Endothelial cell of umbilical vein (primary cell): ENCODE data around the gene KSR1. TPM values are rescaled to one million over a fixed set of nuclear protein-coding genes. Genes with fewer than 3 reads are reported as not detected.

Experiments used
- BruUV-seq: library from RNA; stranded (reverse); fragments of 400-500 nt; replicated peaks from 2 replicates; lab custom pipeline; 2021; lab: Mats Ljungman, UMichigan
- CTCF ChIA-PET: fragments of 300-600, 350-600 bp; sonication (Branson Sonifier 250); formaldehyde crosslinking; loops from one replicate; lab custom pipeline; 2021; ENCODE audit warnings: antibody characterized with exemption, inconsistent platforms; lab: Charles Lee
- POLR2A ChIA-PET: fragments of 300-600, 350-600 bp; sonication (Branson Sonifier 250); formaldehyde crosslinking; loops from one replicate; lab custom pipeline; 2021; ENCODE audit warnings: antibody characterized with exemption, inconsistent platforms; lab: Charles Lee
- DNase-seq: peaks from one replicate; pipeline ENCODE4 v3.0.0-alpha.2; 2011; ENCODE audit warnings: low read depth, low spot score
- FAIRE-seq: peaks from 2 replicates; lab custom pipeline; 2011; peaks lifted over from hg19 to GRCh38; lab: Jason Lieb, UNC
- H2AFZ ChIP-seq: 2 replicates; pipeline ENCODE4 v1.6.0; 2012; ENCODE audit warnings: low read depth, low read length, control low read depth, inconsistent platforms
- H3K27ac ChIP-seq: 2 replicates; pipeline ENCODE4 v1.5.1; 2011; ENCODE audit warnings: low read depth, mild to moderate bottlenecking, control low read depth, low read length, moderate library complexity; ENCODE audit not compliant: insufficient read depth
- H3K27me3 ChIP-seq, 2 experiments: 2 replicates each; pipeline versions ENCODE4 v1.6.0 to v1.6.1; 2011; ENCODE audit warnings: low read length in 2 of 2, mixed read lengths in 1 of 2; ENCODE audit not compliant: control insufficient read depth in 2 of 2, insufficient read depth in 2 of 2
- H3K36me3 ChIP-seq, 2 experiments: 2 replicates in 1 of 2; 3 replicates in 1 of 2; pipeline ENCODE4 v1.5.1; 2011; ENCODE audit warnings: low read length in 2 of 2, mild to moderate bottlenecking in 1 of 2, moderate library complexity in 1 of 2; ENCODE audit not compliant: control insufficient read depth in 2 of 2, insufficient read depth in 2 of 2; ENCODE audit errors: extremely low read depth in 1 of 2
- H3K4me1 ChIP-seq: 3 replicates; pipeline ENCODE4 v1.5.1; 2011; ENCODE audit warnings: mild to moderate bottlenecking, low read length; ENCODE audit not compliant: control insufficient read depth, insufficient read depth; ENCODE audit errors: extremely low read depth
- H3K4me2 ChIP-seq: 2 replicates; pipeline ENCODE4 v1.6.1; 2011; ENCODE audit warnings: low read length, control low read depth, mixed read lengths; ENCODE audit not compliant: insufficient read depth
- H3K4me3 ChIP-seq, 3 experiments: fragments of 200-600 bp in 1 of 3; sonication (generic), shearing (Covaris generic) in 1 of 3; replicated peaks in 1 of 3; 2 replicates each; pipeline ENCODE4 v1.5.1; 2011 to 2016; ENCODE audit warnings: control low read depth in 3 of 3, low read length in 3 of 3, mild to moderate bottlenecking in 2 of 3, inconsistent platforms in 1 of 3, low read depth in 1 of 3, moderate library complexity in 1 of 3; ENCODE audit not compliant: insufficient read depth in 1 of 3
- H3K79me2 ChIP-seq: 2 replicates; pipeline ENCODE4 v1.6.0; 2012; ENCODE audit warnings: low read length, inconsistent platforms; ENCODE audit not compliant: control insufficient read depth, insufficient read depth
- H3K9ac ChIP-seq: replicated peaks from 2 replicates; pipeline ENCODE3; 2011; ENCODE audit warnings: low read length, control low read depth; ENCODE audit not compliant: insufficient read depth; ENCODE audit errors: extremely low read depth
- H3K9me1 ChIP-seq: replicated peaks from 3 replicates; pipeline ENCODE4 v1.6.0; 2011; ENCODE audit warnings: mild to moderate bottlenecking, low read length; ENCODE audit not compliant: control insufficient read depth, insufficient read depth; ENCODE audit errors: extremely low read depth
- H3K9me3 ChIP-seq: replicated peaks from 2 replicates; pipeline ENCODE4 v1.5.1; 2012; ENCODE audit warnings: low read length, inconsistent platforms; ENCODE audit not compliant: control insufficient read depth, insufficient read depth
- H4K20me1 ChIP-seq: replicated peaks from 2 replicates; pipeline ENCODE3; 2011; ENCODE audit warnings: mild to moderate bottlenecking, low read length; ENCODE audit not compliant: control insufficient read depth, insufficient read depth; ENCODE audit errors: extremely low read depth
- CTCF ChIP-seq, 2 donors: IDR thresholded peaks; 1 replicate in 1 of 2; 2 replicates in 1 of 2; pipeline ENCODE4 v1.5.1; 2011; ENCODE audit warnings: low read length in 2 of 2, mild to moderate bottlenecking in 2 of 2, moderate library complexity in 2 of 2, control low read depth in 1 of 2, inconsistent platforms in 1 of 2, low read depth in 1 of 2; ENCODE audit not compliant: insufficient read depth in 1 of 2; ENCODE audit errors: extremely low read depth in 1 of 2
- FOS ChIP-seq: IDR thresholded peaks from 2 replicates; pipeline ENCODE4 v1.6.1; 2011; ENCODE audit warnings: mild to moderate bottlenecking, low read length, moderate library complexity, borderline replicate concordance; ENCODE audit not compliant: insufficient read depth
- JUN ChIP-seq: IDR thresholded peaks from 2 replicates; pipeline ENCODE4 v1.6.1; 2011; ENCODE audit warnings: borderline replicate concordance, low read depth; ENCODE audit not compliant: insufficient read length, insufficient read depth
- MYC ChIP-seq: IDR thresholded peaks from one replicate; pipeline ENCODE4 v1.6.1; 2011; ENCODE audit warnings: mild to moderate bottlenecking, low read depth, low read length
- POLR2AphosphoS5 ChIP-seq: IDR thresholded peaks from 2 replicates; pipeline ENCODE4 v1.6.1; 2012; ENCODE audit warnings: low read depth, mild to moderate bottlenecking, control low read depth, low read length, moderate library complexity; ENCODE audit not compliant: insufficient read depth
- dilution Hi-C: fragments of 300-500 bp; cut with MboI; formaldehyde crosslinking; loops from one replicate; pipeline ENCODE4 v1.15.0; 2019; ENCODE audit warnings: low sequenced_read_pairs; ENCODE audit not compliant: extremely low pct_ligation_motif_present
- intact Hi-C: fragments of 100-400 bp; cut with micrococcal nuclease; formaldehyde crosslinking; loops from one replicate; pipeline ENCODE4 v1.10.0; 2022
- polyA plus RNA-seq, 4 experiments: library from polyadenylated mRNA; depleted of rRNA in 3 of 4; stranded (reverse) in 3 of 4; unstranded in 1 of 4; fragments of >200 nt; gene quantifications; 2 replicates each; pipeline versions ENCODE4 v1.2.1 to v1.2.3, GENCODE V29; 2011 to 2012; ENCODE audit warnings: missing spikeins in 1 of 4
- total RNA-seq: library from RNA; stranded (reverse); gene quantifications from 2 replicates; pipeline ENCODE4 v1.2.3, GENCODE V29; 2021

Gene KSR1
- total and polyA plus RNA-seq, 2 donors (not counting 3 experiments of a cell fraction or from before 2014, with no cell fraction given), result 35.4 to 80.2 TPM

GRCh38 chr17:27570578-27570914 lies 114.3 kb downstream of the KSR1 start:
- H3K27ac ChIP-seq, result no peak overlapping the region
- H3K9me1 ChIP-seq, result no peaks in the 10 kb centered on the region
- no peaks in the 10 kb centered on the region for H3K9me3 ChIP-seq
- no peak overlapping the region for H3K9ac ChIP-seq
- FAIRE-seq (no peak), DNase-seq (no peak)
- dilution Hi-C loops (loop anchor here (25.0 kb wide), 1 partner anchor 133 kb away; no protein-coding TSS in a partner anchor), intact Hi-C loops (no loop called here)
- no TSS peak for BruUV-seq
- CTCF ChIA-PET, result interaction anchor here (1.5 kb wide), 1 partner anchor 29 kb away, joined by 5 read pairs; no protein-coding TSS in a partner anchor
- H3K36me3 ChIP-seq, result no peaks in the 10 kb centered on the region
- H2AFZ ChIP-seq, result no peak overlapping the region
- H3K79me2 ChIP-seq, result peaks cover 67% of the 10 kb centered on the region
- POLR2A ChIA-PET, result no interaction called here
- H3K4me1 ChIP-seq, result peaks cover 15% of the 10 kb centered on the region
- no peak overlapping the region for H3K4me2 ChIP-seq
- no peaks in the 10 kb centered on the region for H4K20me1 ChIP-seq
- no peak overlapping the region for H3K4me3 ChIP-seq
- TF ChIP-seq CTCF (IDR thresholded peaks at IDR 0.05; ENCODE audit: extremely low read depth in 1 of 2, insufficient read depth in 1 of 2, low read depth in 1 of 2, low read length in 2 of 2), result no peak
- no peak for TF ChIP-seq POLR2AphosphoS5
- no peak for TF ChIP-seq JUN
- TF ChIP-seq MYC, result no peak
- no peak for TF ChIP-seq FOS
- no peaks in the 10 kb centered on the region for H3K27me3 ChIP-seq
